Bronchial smooth muscle cell (primary cell): ENCODE data around the gene SEMG2. TPM values are rescaled to one million over a fixed set of nuclear protein-coding genes. Genes with fewer than 3 reads are reported as not detected.

Experiments used
- total RNA-seq: library from RNA; depleted of rRNA; stranded (reverse); fragments of >200 nt; gene quantifications from 2 replicates; pipeline ENCODE4 v1.2.1, GENCODE V29; 2014

SEMG2 gene, protein sequence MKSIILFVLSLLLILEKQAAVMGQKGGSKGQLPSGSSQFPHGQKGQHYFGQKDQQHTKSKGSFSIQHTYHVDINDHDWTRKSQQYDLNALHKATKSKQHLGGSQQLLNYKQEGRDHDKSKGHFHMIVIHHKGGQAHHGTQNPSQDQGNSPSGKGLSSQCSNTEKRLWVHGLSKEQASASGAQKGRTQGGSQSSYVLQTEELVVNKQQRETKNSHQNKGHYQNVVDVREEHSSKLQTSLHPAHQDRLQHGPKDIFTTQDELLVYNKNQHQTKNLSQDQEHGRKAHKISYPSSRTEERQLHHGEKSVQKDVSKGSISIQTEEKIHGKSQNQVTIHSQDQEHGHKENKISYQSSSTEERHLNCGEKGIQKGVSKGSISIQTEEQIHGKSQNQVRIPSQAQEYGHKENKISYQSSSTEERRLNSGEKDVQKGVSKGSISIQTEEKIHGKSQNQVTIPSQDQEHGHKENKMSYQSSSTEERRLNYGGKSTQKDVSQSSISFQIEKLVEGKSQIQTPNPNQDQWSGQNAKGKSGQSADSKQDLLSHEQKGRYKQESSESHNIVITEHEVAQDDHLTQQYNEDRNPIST
- not detected in 2 replicates for total RNA-seq

DNA sequence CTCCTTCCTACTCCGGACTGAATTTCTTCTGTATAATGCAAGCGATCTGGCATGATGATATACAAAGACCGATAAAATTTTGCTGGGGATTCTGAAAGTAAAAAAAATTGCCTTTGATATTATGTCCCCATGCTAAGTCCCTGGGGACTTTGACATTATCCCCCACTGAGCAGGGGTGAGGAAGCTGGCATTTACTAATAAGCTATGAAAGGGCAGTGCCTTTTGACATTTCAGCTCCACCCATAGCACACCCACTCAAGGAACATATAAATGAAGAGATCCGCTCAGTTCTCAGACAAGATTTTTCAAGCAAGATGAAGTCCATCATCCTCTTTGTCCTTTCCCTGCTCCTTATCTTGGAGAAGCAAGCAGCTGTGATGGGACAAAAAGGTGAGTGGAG, at the start of gene SEMG2:
SEMG2 (plus strand) TSS at position 298 of the 400 bp plus-strand sequence; CDS start at position 315, 17 bp downstream.

GRCh38 chr20:45174434-45175364, 46.5 kb upstream of the SEMG2 start, which contains the start of gene PI3:
Gene PI3 (plus strand): TSS chr20:45174902. CDS start chr20:45174923, 21 bp downstream.

DNA sequence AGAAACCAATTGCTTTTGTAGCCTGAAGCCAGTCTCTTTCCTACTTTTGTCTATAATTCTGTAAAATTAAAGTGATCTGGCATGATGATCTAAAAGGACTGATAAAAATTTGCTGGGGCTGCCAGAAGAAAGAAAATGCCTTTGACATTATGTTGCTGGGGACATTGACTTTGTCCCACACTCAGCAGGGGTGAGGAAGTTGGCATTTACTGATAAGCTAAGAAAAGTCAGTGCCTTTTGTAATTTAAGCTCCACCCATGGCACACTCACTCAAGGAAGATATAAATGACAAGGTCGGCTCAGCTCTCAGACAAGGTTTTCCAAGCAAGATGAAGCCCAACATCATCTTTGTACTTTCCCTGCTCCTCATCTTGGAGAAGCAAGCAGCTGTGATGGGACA, 14.4 kb upstream of the SEMG2 start, which contains the start of gene SEMG1:
SEMG1 (plus strand) TSS at position 309 of the 400 bp plus-strand sequence; CDS start at position 330, 21 bp downstream.

DNA sequence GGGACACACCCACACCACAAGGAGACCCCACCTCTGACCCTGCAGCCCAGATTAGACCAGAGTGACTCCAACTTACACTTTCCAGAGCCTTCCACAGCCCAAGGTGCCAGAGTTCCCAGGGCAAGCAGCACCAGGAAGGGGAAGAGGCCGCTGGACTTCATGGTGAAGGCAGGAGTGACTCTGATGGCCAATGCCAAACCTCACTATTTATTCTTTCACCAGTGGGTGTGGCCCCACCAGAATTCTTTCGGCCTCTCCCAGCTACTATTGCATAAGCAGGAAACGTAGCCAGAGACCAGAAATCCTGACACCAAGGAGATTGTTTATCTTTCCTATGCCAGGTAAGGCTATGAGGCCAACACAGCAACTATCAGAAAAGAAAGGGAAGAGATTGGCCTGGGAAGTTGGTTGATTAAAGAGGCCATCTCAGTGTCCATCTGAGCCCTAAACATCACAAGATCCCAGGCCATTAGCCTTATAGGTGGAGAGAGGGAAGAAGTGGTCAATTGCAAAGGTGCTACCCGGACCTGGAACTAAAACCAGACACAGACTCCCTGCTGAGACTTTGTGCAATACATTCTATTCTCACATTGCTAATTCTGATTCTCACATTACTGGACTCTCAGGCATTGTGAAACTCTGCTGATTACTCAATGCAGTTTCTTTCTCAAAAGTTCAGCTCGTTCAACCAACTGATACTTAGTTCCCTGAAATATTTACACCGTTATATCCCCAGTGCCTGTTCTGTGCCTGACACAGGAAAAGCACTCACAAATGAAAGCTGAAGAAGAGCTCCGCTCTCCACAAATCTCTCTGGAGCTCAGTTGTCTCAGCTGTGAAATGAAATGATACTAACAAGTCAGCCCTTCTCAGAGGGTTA, 33.5 kb downstream of the SEMG2 start, which contains the start of gene SLPI:
SLPI (minus strand) TSS at position 182 of the 880 bp plus-strand sequence; CDS start at position 161, 21 bp downstream.

Other genes starting within 250 kb of the SEMG2 start
- 0.09 and 0.79 TPM in 2 replicates for gene KCNS1, start 120.2 kb upstream of the SEMG2 start, total RNA-seq
- not detected in 2 replicates for gene WFDC5, start 106.2 kb upstream of the SEMG2 start, total RNA-seq
- gene WFDC12, start 96.9 kb upstream of the SEMG2 start, total RNA-seq: not detected in 2 replicates
- not detected in 2 replicates for gene PI3, start 46.5 kb upstream of the SEMG2 start, total RNA-seq
- gene SEMG1, start 14.3 kb upstream of the SEMG2 start, total RNA-seq: not detected in 2 replicates
- gene SLPI, start 33.2 kb downstream of the SEMG2 start, total RNA-seq: 1.1 and 2.8 TPM in 2 replicates
- gene RBPJL, start 85.5 kb downstream of the SEMG2 start, total RNA-seq: not detected in 2 replicates
- gene MATN4, start 86.9 kb downstream of the SEMG2 start, total RNA-seq: 0.17 TPM in 1 of 2 replicates, not detected in the other
- gene SDC4, start 127.1 kb downstream of the SEMG2 start, total RNA-seq: 78.1 and 98.7 TPM in 2 replicates
- gene SYS1, start 141.8 kb downstream of the SEMG2 start, total RNA-seq: 15.8 and 34.5 TPM in 2 replicates
- gene TP53TG5, start 157.0 kb downstream of the SEMG2 start, total RNA-seq: 0.09 TPM in 1 of 2 replicates, not detected in the other
- gene DBNDD2, start 186.9 kb downstream of the SEMG2 start, total RNA-seq: 0.34 and 0.63 TPM in 2 replicates
- gene PIGT, start 194.8 kb downstream of the SEMG2 start, total RNA-seq: 17.5 and 29.5 TPM in 2 replicates
- gene WFDC2, start 248.4 kb downstream of the SEMG2 start, total RNA-seq: not detected in 2 replicates